ENCODE data around the gene LPAR3.
A peak's percentile ranks its signal among the peaks of the same experiment; 100 is the strongest.

LPAR3 gene

DNA sequence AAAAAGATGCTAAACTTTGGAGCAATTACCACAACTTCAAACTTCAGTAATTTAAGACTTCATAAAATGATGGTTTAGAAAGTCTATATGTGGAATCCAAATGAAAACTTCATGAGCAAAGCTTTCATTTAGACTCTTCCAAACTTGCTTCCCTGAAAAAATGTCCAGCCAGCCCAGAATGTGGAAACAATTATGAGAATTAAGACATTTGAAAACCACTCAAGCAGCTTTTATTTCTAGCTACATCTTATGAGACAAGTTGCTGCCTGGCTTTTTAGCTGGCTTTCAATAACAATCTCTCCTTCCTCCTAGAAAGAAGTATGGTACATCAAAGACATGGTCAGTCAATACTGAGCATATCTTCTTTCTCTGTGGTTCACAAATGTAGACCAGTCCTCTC, 21.8 kb downstream of the LPAR3 start:
- H3K27ac ChIP-seq: peak overlapping the region; percentile 97
- TF ChIP-seq ZFX (IDR thresholded peaks at IDR 0.05; ENCODE audit: borderline replicate concordance): no peak
- TF ChIP-seq, protein P1, sequence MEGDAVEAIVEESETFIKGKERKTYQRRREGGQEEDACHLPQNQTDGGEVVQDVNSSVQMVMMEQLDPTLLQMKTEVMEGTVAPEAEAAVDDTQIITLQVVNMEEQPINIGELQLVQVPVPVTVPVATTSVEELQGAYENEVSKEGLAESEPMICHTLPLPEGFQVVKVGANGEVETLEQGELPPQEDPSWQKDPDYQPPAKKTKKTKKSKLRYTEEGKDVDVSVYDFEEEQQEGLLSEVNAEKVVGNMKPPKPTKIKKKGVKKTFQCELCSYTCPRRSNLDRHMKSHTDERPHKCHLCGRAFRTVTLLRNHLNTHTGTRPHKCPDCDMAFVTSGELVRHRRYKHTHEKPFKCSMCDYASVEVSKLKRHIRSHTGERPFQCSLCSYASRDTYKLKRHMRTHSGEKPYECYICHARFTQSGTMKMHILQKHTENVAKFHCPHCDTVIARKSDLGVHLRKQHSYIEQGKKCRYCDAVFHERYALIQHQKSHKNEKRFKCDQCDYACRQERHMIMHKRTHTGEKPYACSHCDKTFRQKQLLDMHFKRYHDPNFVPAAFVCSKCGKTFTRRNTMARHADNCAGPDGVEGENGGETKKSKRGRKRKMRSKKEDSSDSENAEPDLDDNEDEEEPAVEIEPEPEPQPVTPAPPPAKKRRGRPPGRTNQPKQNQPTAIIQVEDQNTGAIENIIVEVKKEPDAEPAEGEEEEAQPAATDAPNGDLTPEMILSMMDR (IDR thresholded peaks at IDR 0.05): no peak

DNA sequence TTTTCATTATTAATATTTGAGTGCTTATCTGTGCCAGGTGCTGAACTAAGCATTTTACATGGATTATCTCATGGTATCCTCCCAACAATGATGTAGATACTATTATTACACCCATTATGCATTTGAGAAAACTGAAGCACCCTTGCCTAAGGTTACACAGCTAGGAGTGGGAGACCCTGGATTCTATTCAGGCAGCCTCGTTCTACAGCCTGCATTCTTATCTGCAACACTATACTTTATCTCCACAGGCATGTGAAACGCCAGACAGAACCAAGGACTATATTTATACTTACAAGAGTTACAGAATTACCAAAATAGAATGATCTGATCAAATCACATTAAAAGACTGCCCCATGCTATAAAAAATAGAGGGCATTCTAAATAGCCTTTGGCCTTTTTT, 22.4 kb downstream of the LPAR3 start:
- H3K27ac ChIP-seq: peak overlapping the region; percentile 97
- no peak for TF ChIP-seq ZFX (IDR thresholded peaks at IDR 0.05; ENCODE audit: borderline replicate concordance)
- TF ChIP-seq, protein P1 (IDR thresholded peaks at IDR 0.05): no peak

DNA sequence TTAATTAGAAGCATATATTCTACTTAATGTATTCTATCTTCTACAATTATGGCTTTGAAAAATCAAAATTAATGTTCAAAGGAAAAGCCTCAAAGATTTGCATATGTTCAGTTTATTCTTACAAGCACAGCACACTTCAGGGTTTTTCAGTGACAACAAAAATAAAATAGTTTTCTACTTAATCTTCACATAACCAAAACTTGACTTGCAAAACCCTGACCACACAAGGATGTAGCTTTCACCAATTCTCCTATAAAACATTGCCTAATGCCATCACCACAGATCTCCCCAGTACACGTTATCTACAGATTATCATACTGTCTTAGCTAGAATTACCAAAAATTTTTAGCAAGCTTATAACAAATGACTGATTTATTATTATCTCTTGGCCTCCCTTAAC, 23.3 kb downstream of the LPAR3 start:
- H3K27ac ChIP-seq: no peak overlapping the region
- TF ChIP-seq ZFX (IDR thresholded peaks at IDR 0.05; ENCODE audit: borderline replicate concordance): no peak
- TF ChIP-seq, protein P1 (IDR thresholded peaks at IDR 0.05): no peak

DNA sequence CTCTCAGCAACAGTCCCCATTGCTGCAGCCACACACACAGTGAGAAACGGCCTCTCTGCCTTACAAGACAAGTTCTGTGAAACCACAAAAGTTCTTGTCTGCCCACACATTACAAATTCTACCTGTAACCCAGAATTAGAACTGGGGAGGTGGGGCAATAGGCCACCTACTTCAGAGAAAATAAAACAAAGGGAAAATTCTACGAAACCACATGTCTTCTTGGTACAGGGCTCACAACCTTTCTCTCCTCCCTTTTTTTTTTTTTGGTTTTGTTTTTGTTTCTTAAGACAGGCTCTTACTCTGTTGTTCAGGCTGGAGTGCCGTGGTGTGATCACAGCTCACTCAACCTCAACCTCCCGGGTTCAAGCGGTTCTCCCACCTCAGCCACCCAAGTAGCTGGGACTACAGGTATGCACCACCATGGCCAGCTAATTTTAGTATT, 30.2 kb downstream of the LPAR3 start:
- TF ChIP-seq ZFX (IDR thresholded peaks at IDR 0.05; ENCODE audit: borderline replicate concordance): no peak
- TF ChIP-seq, protein P1 (IDR thresholded peaks at IDR 0.05): no peak

DNA sequence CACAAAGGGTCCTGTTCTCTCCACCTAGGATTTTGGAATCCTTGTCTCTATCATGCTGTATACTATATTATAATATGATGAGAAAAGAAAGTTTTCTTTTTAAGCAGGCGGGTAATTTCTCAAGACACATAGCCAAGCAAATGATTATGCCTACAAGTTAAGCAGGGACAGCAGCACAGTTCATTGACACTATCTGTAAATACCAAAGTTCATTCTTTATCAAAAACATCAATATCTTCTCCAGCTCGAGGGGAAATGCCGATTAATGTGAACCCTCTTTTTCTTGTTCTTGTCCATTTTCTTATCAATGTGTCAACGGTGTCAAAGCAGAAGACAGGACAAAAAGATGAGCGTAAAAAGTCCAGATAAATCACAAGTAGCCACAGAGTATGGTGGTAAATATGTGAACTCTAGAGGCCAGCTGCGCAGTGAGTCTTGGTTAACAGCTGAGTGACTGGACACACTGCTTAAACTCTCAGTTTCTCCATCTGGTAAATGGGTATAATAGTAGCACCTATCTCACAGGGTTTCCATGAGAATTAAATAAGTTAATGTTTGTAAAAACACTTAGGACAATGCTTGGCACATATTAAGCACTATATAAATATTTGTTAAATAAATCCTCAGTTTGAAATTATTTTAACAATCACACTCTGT, 30.9 kb downstream of the LPAR3 start:
- H3K27ac ChIP-seq: no peak overlapping the region

More for the DNA sequence above, 30.2 kb downstream of the LPAR3 start:
- no peak overlapping the region for H3K27ac ChIP-seq

DNA sequence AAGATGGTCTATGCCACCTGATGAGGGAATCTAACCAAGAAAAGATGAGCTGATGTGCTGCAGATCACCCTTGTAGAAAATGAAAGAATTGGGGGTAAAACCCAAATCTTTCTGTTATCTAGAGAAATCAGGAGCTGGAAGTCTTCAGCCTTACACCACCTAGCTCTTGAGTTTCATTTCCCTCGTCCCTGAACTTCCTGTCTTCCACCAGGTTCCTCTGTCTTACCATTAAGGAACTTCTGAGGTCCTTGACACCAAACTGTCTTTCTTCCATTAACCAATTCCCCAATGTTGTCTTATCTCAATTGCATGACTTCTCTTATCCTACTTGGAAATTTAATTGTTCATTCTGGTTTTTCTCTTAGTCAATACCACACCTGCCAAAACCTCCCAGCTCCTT, 31.5 kb downstream of the LPAR3 start:
- no peak overlapping the region for H3K27ac ChIP-seq

More for the DNA sequence above, 30.9 kb downstream of the LPAR3 start:
- TF ChIP-seq, protein P1 (IDR thresholded peaks at IDR 0.05): no peak
- TF ChIP-seq ZFX (IDR thresholded peaks at IDR 0.05; ENCODE audit: borderline replicate concordance): no peak

DNA sequence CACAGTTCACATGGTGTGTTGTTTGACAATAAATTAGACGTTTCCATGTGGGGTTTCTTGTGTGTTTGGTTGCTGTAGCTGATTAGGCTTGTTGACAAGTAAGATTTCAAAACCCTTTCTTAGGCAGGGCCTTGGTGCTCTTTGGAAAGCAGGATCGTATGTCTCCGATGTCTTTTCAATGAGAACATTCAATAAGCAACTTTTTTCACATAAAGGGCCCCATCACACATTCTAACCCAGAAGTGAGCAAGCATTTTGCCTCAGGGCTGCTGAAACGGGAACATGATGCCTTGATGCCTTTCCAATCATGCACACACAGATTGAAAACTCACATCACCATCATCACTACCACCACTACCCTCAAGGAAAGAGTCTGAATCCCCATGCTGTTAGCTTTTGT, 33.1 kb downstream of the LPAR3 start:
- TF ChIP-seq, protein P1 (IDR thresholded peaks at IDR 0.05): no peak
- TF ChIP-seq ZFX (IDR thresholded peaks at IDR 0.05; ENCODE audit: borderline replicate concordance): no peak
- no peak overlapping the region for H3K27ac ChIP-seq

More for the DNA sequence above, 31.5 kb downstream of the LPAR3 start:
- TF ChIP-seq, protein P1 (IDR thresholded peaks at IDR 0.05): no peak
- no peak for TF ChIP-seq ZFX (IDR thresholded peaks at IDR 0.05; ENCODE audit: borderline replicate concordance)

Measured in 22Rv1 (cell line).